KMS-11 (cell line): Measurements from ENCODE around the gene TRAPPC3L.

ENCODE experiments used
- H2AFZ ChIP-seq: fragments of 200-600 bp; sonication (generic); 2 replicates; pipeline ENCODE4 v1.6.1; 2016; ENCODE audit warnings: antibody characterized with exemption, mixed run types, low read depth
- H3K27ac ChIP-seq: fragments of 200-600 bp; sonication (generic); 2 replicates; pipeline ENCODE4 v1.6.1; 2016; ENCODE audit warnings: mild to moderate bottlenecking, mixed run types
- H3K27me3 ChIP-seq: fragments of 200-600 bp; sonication (generic); 2 replicates; pipeline ENCODE4 v1.6.1; 2017; ENCODE audit warnings: mild to moderate bottlenecking, low read depth, mixed run types, moderate library complexity; ENCODE audit not compliant: insufficient read depth
- H3K36me3 ChIP-seq: fragments of 200-600 bp; sonication (generic); 2 replicates; pipeline ENCODE4 v1.6.1; 2017; ENCODE audit warnings: mild to moderate bottlenecking, mixed run types; ENCODE audit not compliant: insufficient read depth
- H3K4me1 ChIP-seq: fragments of 200-600 bp; sonication (generic); 2 replicates; pipeline ENCODE4 v1.6.1; 2016; ENCODE audit warnings: mild to moderate bottlenecking, low read depth, mixed run types; ENCODE audit not compliant: poor library complexity, severe bottlenecking
- H3K4me2 ChIP-seq: fragments of 200-600 bp; sonication (generic); 2 replicates; pipeline ENCODE4 v1.7.0; 2016; ENCODE audit warnings: mild to moderate bottlenecking, mixed run types
- H3K4me3 ChIP-seq: fragments of 200-600 bp; sonication (generic); IDR thresholded peaks from 2 replicates; pipeline ENCODE4 v1.6.1; 2017; ENCODE audit warnings: low read depth, low read length, mixed read lengths; ENCODE audit not compliant: insufficient read depth
- H3K79me2 ChIP-seq: fragments of 200-600 bp; sonication (generic); 2 replicates; pipeline ENCODE4 v1.6.1; 2016; ENCODE audit warnings: low read depth, mixed run types; ENCODE audit not compliant: insufficient read depth
- H3K9ac ChIP-seq: fragments of 200-600 bp; sonication (generic); 2 replicates; pipeline ENCODE4 v1.6.1; 2016; ENCODE audit warnings: mild to moderate bottlenecking, mixed run types
- H4K20me1 ChIP-seq: fragments of 200-600 bp; sonication (generic); 2 replicates; pipeline ENCODE4 v1.6.1; 2016; ENCODE audit warnings: mild to moderate bottlenecking, mixed run types; ENCODE audit not compliant: insufficient read depth
- CTCF ChIP-seq: fragments of 200-600 bp; sonication (generic); conservative IDR thresholded peaks from 2 replicates; pipeline ENCODE4 v1.6.1; 2017; ENCODE audit warnings: low read depth, mild to moderate bottlenecking, antibody characterized with exemption, low read length, moderate library complexity, mixed read lengths

The TRAPPC3L gene

GRCh38 chr6:116451916-116452315 is 93.6 kb downstream of the TRAPPC3L start:
- no peak overlapping the region for H3K4me2 ChIP-seq
- no peak overlapping the region for H3K27ac ChIP-seq
- no peaks in the 10 kb centered on the region for H3K36me3 ChIP-seq
- TF ChIP-seq CTCF = no peak
- H3K4me1 ChIP-seq = peaks cover 16% of the 10 kb centered on the region
- no peaks in the 10 kb centered on the region for H4K20me1 ChIP-seq
- H3K4me3 ChIP-seq = no peak overlapping the region
- no peak overlapping the region for H2AFZ ChIP-seq
- no peaks in the 10 kb centered on the region for H3K27me3 ChIP-seq
- no peaks in the 10 kb centered on the region for H3K79me2 ChIP-seq
- no peak overlapping the region for H3K9ac ChIP-seq

GRCh38 chr6:116450769-116451740 is 94.4 kb downstream of the TRAPPC3L start:
- H3K4me2 ChIP-seq = no peak overlapping the region
- H3K79me2 ChIP-seq = no peaks in the 10 kb centered on the region
- no peak overlapping the region for H3K9ac ChIP-seq
- H2AFZ ChIP-seq = no peak overlapping the region
- peaks cover 23% of the 10 kb centered on the region for H3K4me1 ChIP-seq
- no peaks in the 10 kb centered on the region for H3K27me3 ChIP-seq
- H3K36me3 ChIP-seq = no peaks in the 10 kb centered on the region
- no peaks in the 10 kb centered on the region for H4K20me1 ChIP-seq
- H3K27ac ChIP-seq = no peak overlapping the region
- no peak for TF ChIP-seq CTCF
- H3K4me3 ChIP-seq = no peak overlapping the region

GRCh38 chr6:116450185-116450710 is 95.2 kb downstream of the TRAPPC3L start:
- Histone ChIP-seq H3K4me2 (no peak overlapping the region), H2AFZ (no peak overlapping the region), H3K9ac (no peak overlapping the region), H3K36me3 (no peaks in the 10 kb centered on the region), H3K27ac (no peak overlapping the region), H3K4me3 (no peak overlapping the region), H4K20me1 (no peaks in the 10 kb centered on the region), H3K4me1 (peaks cover 29% of the 10 kb centered on the region), H3K79me2 (no peaks in the 10 kb centered on the region), H3K27me3 (no peaks in the 10 kb centered on the region)
- TF ChIP-seq CTCF = no peak

GRCh38 chr6:116449565-116449964 is 95.9 kb downstream of the TRAPPC3L start:
- Histone ChIP-seq H3K9ac (no peak overlapping the region), H3K4me3 (no peak overlapping the region), H2AFZ (no peak overlapping the region), H3K36me3 (no peaks in the 10 kb centered on the region), H3K79me2 (no peaks in the 10 kb centered on the region), H4K20me1 (no peaks in the 10 kb centered on the region), H3K27me3 (no peaks in the 10 kb centered on the region), H3K4me2 (no peak overlapping the region), H3K4me1 (peaks cover 34% of the 10 kb centered on the region), H3K27ac (no peak overlapping the region)
- TF ChIP-seq CTCF = no peak
